ENCODE measurements around the gene MLLT1.
A peak's percentile ranks its signal among the peaks of the same experiment; 100 is the strongest.

The MLLT1 gene

DNA sequence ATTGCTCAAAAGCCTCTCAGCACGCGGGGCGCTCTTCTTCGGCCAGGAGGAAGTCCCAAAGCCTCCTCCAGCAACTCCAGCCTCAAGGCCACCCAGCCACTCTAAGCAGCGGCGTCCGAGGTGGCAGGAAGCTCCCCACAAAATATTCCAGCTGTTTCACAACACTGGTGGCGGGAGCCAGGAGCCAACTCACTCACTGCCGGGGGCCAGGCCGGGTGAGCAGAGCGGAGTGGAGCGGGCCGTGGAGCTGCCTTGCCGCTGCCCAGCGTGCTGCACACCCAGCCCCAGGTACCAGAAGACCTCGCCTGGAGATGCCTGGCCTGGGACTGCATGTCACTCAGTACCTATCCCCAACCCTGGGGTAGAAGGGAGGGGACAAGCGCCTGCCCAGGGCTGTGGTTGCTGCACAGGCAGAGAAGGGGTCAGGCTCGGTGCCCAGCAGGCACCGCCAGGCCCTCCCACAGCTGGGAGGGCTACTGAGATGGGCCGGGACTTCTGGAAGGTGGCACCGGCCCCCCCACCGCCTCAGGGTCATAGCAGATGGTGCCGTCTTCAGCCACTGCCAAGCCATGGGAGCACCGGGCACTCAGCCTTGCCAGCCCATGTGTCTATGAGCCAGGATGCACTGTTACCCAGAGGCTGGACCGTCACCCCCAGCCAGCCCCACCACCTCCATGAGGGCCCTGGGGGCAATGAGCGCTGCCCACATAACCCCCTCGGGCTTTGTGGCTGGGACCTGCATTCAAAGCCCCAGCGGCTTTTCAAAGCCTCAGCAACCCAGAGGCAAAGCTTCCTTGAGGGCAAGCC, 59.2 kb downstream of the MLLT1 start:
- ATAC-seq = no peak

DNA sequence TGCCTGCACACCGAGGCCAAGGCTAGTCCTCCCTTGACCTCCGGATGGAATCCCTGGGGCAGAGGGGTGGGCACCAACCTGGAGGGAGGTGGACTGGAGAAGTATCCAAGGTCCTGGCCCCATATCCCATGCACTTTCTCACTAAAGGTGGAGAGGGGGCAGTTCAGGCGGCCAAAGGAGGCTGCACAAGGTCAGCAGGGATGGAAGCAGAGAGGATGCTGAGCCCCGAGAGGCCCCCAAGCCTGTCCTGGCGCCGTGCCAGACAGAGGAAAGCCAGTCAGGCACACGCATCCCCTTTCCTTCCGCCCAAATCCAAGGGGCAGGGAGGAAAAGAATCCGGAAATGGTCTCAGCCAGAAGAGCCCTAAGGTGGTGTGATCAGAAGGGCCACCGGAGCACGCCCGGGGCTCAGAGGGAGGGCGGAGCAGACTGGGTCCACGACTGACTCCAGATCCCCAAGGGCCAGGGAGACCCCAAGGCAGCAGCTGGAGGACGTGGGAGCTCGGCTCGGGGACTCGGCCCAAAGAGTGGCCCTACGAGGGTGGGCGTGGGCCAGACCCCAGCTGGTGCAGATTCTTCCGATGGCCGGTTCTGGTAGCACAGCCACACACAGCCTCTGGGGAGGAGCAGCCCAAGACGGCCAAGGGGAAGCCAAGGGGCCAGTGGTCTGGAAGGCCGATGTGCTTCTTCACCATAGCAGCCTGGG, 60.0 kb downstream of the MLLT1 start:
- ATAC-seq = no peak

DNA sequence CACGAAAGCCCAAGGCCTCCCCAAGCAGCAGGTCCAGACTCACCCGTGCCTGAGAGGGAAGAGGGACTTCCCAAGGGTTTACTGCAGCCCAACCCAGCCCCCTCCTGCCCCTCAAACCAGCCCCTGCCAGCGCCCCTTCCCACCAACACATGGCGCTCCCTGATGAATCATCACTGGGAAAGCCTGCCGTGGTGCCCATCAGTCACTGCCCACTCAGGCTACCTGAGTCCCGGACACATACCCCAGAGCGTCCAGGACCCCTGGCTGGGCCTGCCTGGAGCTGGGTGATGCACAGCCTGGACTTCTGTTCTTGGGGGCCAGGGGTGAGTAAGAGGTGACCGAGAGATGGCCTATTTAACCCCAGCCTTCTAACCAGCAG, 60.6 kb downstream of the MLLT1 start:
- ATAC-seq = no peak

DNA sequence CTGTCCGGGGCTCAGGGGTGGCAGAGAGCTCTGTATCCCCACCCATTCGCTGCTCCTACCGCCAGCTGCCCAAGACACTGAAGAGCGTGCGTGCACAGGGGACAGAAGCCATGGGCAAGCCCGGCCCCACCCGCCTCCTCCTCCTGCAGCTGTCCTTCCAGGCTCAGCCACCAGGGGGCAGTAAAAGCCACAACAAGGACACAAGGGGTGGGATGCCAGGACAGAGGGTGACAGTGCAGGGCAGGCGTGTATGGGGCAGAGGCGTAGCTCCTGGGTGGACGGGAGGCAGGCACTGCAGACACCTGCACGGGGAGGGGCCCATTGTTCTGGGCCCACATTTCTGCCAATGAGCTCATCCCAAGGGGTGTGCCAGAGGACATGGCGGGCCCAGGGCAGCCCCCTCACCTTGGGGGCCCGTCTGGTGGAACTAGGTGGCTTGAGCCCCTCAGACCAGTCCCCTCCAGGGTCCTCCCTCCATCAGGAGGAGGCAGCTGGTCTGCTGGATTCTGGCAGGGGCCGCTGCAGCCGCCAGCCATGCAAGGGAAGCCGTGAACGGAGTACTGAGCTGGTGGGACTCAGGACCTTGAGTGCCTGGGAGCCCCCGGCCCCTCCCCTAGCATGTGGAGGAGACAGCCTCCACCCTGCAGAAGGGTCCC, 61.2 kb downstream of the MLLT1 start:
- peak; percentile 77 to 79 for ATAC-seq

DNA sequence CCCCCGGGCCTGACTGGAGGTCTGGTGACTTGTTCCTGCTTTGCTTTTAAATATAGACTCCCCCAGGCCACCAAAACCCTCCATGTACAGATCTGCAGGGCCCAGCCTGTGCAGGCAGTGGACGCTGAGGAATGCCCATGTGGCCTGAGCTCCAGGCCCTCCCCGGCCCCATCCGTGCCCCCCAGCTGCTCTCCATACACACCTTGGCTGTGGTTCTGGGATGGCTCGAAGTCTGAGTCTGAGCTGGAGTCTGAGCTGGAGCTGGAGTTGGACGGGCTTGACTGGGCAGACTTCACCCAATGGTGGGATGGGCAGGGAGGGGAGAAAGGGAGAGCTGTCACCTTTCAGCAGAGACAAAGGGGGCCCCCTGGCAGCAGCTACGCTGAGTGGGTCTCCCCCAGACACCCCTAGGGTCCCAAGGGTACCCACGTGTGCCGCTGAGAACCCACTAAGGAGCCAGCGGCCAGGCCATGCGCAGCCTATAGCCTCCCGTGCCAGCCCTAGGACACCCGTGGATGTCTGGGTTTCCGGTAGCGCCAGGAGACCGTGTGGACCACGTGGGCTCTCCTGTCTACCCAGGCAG, 61.9 kb downstream of the MLLT1 start:
- no peak for ATAC-seq

DNA sequence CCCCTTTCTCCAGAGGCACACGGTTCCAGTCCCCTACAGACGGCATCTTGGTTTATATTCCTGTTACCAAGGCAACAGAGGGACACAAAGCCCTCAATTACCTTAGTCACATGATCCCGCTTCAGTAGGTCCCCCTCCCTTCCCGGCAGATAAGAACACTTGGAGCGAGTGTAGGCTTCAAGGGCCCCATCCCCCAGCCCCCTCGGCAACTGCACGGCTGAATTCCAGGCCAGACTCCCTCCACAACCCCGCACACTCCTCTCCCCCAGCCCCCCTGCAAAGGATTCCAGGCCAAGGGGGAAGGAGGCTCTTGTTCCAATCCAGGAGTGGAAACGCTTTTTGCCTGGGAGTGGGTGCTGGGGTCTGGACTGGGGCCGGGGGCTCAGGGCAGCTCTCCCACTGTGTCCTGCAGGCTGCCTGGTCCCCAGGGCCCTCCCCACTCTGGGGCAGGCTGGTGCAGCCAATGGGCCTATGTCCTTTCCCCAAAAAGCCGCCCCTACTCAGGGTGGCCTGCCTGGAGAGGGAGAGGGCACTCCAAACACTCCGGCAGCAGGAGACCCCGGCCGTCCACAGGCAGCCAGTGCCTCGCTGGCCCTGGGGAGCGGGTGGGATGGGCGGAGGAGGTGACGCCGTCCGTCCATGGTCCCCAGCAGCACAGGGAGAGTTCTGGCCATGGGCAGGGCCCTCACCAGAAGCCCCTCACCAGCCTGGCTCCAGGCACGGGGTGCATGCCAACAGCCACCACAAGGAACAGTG, 62.6 kb downstream of the MLLT1 start:
- ATAC-seq = no peak

DNA sequence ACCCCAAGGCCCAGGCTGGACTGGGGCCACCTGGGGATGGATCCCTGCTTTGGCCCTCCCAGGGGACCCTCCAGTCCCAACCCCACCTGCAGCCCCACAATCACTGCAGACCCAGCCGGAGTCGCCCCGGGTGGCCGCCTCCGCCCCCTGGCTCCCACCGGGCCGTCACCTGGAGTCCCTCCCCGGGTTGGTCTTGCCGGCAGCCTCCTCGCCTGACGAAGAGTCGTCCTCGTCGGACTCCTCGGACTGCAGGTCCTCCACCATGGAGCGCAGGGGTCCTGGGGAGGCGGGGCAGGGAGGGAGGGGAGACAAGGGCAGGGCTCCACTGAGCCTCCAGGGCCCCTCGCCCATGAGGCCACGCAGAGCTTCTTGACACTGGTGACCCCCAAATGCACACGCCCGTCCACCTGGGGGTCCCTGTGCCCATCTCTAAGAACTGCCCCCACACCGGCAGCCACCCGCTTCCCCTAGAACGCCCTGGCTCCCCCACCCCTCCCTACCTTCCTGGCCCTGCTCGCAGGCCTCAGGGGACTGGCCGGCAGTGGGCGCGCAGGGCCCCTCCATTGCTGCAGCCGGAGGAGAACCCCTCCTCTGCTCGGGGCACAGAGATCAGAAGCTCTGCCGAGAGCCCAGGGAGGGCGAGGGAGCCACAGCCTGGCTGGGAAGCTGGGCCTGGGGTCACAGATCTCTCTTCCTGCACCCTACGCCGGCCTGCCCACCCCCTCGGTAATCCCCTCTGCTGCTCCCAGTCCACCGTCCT, 63.4 kb downstream of the MLLT1 start:
- no peak for ATAC-seq

DNA sequence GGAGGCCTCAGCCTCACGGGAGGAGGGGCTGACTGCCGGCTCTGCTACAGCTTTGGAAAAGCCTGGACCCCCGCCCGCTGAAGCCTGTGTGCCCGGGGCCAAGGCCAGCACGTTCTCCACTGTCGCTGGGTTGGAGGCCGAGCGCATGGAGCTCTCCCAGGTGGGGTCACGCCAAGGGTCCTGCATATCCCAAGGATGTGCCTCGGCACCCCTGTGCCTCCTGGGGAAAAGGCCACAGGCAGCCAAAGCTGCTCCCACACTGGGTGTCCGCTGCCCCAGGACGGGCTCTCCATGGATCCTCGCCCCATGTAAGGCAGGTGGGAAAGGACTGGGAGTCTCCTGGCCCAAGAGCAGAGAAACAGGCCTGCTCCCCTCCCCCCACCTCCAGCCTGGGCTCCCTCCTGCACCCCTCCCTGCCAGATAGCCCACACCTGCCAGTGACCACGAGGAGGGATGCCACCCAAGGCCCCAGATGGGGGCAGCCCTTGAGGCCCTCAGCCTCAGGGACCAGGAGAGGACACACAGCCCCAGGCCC, 64.0 kb downstream of the MLLT1 start:
- no peak for ATAC-seq

DNA sequence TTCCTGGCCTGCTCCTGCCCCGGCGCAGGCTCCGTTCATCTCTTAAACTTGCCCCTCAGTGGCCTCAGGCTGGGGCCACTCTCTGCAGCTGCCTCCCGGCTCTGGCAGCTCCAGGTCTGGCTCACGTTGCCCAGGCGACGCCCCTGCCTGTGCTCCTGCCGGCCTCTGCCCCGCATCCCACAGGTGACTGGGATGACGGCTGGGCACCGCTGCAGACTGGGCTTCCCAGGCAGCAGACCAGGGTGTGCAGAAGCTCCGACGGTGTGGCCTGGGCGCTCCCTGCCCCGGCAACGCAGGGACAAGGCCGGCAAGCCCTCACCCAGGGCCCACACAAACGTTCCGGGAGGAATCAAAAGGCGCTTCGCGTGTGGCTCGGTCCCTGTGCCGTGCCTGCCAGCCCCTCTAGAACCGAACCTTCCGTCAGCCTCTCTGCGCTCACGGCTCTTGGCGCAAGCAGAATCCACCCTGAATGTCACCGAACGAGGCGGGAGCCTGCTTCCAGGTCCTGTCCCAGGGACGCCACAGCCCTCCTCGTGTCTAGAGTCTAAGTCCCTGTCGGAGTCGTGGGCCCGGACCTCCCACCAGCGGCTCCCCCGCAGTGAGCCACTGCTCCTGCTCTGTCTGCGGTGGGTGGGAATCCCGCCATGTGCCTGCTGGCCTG, 64.8 kb downstream of the MLLT1 start:
- ATAC-seq = no peak

DNA sequence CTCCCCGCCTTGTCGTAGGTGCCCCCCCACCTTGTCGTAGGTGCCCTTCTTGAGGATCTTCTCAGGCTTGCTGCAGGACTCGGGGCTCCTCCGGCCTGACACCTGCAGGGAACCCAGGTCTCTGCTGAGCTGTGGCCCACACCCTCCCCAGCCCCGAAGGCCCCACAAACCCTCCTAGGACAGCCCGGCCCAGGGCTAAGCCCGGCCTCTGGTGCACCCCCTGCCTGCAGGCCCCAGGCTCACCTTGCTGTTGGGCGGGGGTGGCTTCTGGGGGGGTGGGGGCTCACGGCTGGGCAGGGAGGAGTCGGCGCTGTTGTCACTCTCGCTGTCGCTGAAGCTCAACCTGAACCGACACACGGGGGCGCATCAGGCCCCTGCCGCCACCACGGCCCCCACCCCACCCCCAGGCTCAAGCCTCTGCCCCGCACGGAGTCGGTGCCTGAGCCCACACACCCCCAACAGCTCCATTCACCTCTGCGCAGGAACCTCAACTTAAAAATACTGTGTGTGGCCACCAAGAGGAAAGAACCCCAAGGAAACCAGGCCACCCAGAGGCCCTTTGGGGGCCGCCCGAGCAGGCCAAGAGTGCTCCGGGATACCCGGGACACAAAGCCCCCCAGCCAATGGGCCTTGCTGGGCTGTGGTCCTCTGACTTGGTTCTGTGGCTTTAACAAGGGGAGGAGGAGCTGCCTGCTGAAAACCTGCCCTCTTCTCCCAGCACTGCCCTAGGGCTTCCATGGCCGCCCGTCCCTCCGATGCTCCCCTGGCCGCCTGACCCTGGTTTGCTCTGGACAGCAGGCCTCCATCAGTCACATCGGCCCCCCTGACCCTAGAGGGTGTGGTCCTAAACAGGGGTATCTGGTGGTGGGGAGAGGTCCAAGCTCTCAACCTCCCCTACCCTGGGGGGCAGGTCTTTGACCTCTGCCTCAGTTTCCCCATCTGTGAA, 65.8 kb downstream of the MLLT1 start:
- ATAC-seq = no peak

DNA sequence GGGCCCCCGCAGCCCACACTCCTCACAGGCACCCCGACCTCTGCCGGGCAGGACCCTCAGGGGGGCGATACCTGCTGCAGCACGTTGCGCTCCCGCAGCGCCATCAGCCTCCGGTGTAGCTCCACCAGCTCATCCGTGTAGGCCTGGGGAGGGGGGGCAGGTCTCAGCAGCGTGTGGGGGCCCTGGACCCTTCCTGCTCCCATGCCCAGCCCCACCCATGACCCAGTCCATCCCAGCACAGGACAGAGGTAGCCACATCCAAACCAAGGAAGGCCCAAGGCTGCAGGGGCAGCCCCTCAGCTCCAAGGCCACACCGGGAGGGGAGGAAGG, 66.5 kb downstream of the MLLT1 start:
- no peak for ATAC-seq

DNA sequence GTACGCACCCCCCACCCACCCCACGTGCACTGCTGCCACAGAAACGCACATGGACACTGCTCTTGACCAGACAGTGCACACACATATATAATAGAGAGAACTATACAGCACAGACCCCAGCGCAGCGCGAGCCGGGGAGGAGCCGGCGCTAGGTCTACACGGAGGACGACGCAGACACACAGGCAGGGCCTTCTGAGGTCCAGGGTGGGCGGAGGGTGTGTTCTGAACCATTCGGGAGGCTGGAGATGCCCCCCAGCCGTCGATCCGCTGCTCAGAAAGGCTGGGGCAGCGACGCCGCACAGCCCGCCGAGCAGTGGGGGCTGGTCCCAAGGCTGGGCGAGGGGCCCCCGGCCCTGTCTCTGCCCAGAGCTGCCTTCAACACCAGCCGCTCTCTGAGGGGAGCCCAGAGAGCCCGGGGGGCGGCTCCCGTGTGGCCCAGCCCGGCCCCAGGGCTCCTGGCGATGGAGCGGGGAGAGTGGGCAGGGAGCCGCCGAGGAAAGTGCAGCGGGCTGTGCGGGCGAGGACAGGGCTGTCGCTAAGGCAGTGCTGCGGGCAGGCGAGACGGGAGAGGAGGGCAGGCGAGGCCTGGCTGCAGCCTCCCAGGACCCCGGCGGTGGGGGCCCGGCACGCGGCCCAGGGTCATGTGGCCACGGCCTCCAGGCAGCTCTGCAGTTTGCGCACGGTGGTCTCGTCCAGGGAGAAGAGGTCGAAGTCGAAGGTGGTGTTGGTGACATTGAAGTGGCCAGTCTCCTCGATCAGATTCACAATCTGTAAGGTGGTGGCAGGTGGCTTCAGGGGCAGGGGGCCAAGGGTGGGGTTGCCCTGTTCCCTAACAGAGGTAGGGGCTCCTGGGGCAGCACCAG, 67.1 kb downstream of the MLLT1 start:
- no peak for ATAC-seq

DNA sequence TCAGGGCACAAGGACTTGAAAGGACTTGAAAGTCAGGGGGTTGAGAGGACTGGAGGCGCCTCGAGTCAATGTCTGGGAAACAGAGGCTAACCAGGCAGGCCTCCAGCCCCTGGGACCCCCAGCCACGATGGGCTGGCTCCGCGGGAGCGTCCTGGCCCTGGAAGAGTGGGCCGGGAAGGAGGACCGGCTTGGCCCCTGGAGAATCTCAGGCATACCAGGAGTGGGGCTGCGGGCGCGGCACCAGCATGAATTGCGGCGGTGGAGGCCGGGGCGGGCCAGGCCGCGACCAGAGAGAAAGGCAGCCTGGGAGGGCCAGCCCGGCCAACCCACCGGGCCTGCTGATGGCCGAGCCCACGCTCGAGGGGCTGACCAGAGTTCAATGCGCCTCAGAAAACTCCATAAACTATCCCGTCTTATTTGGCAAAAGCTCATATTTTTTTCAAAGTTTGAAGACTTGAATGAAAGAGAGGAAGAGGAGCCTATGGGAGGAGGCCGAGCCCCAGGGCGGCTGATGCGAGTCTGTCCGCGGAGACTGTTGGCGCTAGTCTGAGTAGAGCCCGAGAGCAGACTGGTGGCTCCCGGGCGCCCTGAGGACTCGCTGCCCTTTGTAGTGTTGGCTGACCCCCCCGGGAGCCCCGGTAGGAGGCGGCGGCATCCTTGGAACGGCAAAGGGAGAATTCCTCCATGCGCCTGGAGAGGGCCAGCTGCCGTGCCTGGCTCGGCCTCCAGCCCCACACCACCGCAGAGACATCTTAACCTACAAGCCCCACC, 68.0 kb downstream of the MLLT1 start:
- ATAC-seq = no peak

DNA sequence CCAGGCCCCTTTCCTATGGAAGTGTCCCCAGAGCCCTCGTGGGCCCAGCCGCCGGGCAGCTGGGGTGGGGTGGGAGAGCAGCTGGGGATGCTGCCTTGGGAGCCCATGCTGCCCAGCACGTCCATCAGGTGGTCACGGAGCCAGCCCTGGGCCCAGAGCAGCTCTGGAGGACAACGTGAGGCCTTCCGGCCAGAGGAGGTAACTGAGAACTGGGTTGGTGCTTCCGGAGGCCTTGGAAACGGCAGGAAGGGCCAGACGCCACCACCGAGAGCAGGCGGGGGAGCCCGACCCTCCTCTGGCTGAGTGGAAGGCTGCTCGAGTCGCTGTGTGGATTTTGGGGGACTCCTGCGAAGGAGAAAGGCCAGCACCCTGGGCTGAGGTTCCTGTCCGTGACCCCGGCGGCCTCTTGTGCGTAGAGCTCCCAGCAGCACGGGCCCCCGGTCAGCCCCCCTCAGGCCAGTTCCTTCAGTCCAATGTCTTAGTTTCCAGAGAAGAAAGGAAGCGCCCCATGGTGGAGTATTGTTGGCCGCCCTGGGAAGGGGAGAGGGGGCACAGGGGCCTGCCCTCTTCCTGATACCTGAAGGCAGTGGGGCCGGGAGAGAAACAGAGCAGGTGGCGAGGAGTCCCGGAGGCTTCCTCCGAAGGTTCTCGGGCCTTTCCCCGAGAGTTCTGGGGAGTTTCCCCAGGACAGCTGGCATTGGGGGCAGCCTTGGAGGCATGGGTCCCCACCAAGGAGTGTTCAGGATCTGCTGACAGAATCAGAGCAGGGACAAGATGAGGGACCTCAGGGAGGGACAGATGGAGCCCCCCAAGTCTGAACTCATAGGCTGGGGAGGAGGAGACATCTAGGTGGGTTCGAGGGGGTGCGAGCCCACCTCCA, 68.8 kb downstream of the MLLT1 start:
- ATAC-seq = no peak

DNA sequence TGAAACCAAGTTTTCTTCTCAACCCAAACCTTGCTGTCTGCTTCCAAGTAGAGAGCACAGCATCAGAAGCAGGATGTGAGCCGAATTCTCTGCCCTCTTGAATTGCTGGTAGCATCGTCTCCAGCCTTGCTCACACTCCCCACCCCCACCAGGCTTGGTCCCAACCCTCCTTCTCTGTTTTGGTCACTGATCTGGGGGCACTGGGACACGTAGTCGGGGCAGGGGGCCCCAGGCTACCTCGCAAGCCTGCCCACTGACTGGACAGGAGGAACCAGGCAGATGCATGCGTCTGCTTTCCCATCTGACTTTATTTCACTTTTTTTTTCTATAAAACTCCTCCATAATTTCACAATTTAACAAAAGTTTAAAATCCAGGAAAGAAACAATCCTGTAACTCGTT, 69.7 kb downstream of the MLLT1 start:
- no peak for ATAC-seq

DNA sequence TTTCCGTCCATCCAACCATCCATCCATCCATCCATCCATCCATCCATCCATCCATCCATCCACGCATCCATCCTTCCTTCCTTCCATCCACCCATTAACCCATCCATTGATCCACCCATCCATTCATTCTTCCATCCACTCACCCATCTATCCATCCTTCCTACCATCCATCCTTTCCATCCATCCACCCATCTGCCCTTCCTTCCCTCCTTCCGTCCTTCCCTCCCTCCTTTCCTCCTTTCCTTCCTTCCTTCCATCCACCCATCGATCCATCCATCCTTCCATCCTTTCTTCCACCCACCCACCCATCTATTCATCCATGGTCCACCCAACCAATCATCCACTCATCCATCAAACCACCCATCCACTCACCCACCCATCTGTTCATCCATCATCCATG, 70.1 kb downstream of the MLLT1 start:
- no peak for ATAC-seq

DNA sequence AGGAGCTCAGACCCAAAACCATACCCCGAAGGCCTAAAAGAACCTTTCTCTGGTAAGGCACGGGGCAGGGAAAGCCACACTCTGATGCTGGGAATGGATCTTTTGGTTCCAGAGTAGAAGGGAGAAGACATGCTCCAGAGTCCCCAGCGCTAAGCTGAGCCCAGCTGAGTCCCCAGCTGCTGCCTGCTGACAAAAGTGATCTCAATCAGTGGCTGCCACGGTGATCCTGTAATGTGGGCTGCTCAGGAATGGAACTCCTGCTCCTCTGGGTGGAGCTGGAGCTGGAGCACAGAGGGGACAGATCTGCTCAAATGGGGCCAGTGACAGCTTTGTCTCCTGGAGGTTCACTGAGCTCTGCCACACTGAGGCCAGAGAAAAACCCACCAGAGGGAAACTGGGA, 70.5 kb downstream of the MLLT1 start:
- no peak for ATAC-seq

Data from activated CD4-positive, CD25-positive, alpha-beta regulatory T cell treated with anti-CD3 and anti-CD28 coated beads, Interleukin-2, amount 50 U/mL, for 24 hours (primary cell).